Neutrophil (primary cell): ENCODE measurements around the gene CBX4.

Source experiments
- H3K27ac ChIP-seq: fragments of 200-600 bp; sonication (generic); 2 replicates; pipeline ENCODE4 v1.5.1; 2016; ENCODE audit warnings: mild to moderate bottlenecking, moderate library complexity
- H3K27me3 ChIP-seq: fragments of 200-600 bp; sonication (generic); 2 replicates; pipeline ENCODE4 v1.6.0; 2016; ENCODE audit warnings: mild to moderate bottlenecking
- H3K36me3 ChIP-seq: fragments of 200-600 bp; sonication (generic); 2 replicates; pipeline ENCODE4 v1.5.1; 2017
- H3K4me1 ChIP-seq, 2 experiments: fragments of 200-600 bp in 1 of 2; sonication (generic) in 1 of 2; 1 replicate in 1 of 2; 2 replicates in 1 of 2; pipeline versions ENCODE4 v1.5.1 to v1.6.1; 2013 to 2016; ENCODE audit warnings: low read depth in 1 of 2, low read length in 1 of 2, mild to moderate bottlenecking in 1 of 2, moderate library complexity in 1 of 2; ENCODE audit not compliant: control insufficient read depth in 1 of 2, insufficient read depth in 1 of 2
- H3K4me3 ChIP-seq, 2 experiments: fragments of 200-600 bp in 1 of 2; sonication (generic) in 1 of 2; 1 replicate in 1 of 2; 2 replicates in 1 of 2; pipeline ENCODE4 v1.5.1; 2013 to 2016; ENCODE audit warnings: low read depth in 1 of 2, low read length in 1 of 2, mild to moderate bottlenecking in 1 of 2, moderate library complexity in 1 of 2
- H3K9me3 ChIP-seq: fragments of 200-600 bp; sonication (generic); 2 replicates; pipeline ENCODE4 v1.5.1; 2016
- TF ChIP-seq, protein P1 (sequence below): fragments of 200-600 bp; sonication (generic); IDR thresholded peaks from 2 replicates; pipeline ENCODE4 v1.5.1; 2016; ENCODE audit warnings: antibody characterized with exemption

The CBX4 gene

DNA sequence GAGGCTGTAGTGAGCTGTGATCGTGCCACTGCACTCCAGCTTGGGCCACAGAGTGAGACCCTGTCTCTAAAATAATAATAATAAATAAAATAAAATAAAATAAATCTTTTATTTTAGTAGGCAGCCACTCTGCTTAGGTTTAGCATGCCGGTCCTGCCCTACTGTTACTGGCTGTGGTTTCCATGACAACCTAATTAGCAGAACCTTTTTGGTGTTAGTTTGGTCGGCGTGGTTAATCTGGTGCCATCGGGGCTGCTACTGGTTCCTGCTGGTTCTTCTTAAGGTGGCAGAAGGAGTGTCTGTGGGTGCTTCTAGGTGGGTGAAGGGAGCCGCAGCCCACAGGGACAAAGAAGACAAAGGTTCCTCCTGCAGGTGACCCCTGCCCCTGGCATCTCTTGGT is 37.8 kb upstream of the CBX4 start:
- no peak overlapping the region for H3K27ac ChIP-seq

DNA sequence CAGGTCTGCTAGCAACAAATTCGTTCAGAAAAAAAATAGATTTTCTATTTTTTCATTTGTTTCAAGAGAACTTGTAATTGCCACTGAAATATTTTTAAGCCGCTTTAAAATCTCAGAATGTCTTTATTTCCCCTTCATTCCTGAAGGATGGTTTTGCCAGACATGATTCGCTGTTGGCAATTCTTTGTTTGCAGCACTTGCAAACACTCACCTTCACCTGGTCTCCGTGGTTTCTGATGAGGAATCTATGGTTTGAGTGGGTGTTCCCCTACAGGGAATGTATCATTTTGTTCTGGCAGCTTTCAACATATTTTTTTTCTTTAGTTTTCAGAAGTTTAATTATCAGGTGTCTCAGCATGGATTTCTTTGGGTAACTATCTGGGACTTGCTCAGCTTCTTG is 36.3 kb upstream of the CBX4 start:
- Histone ChIP-seq H3K27ac (no peak overlapping the region), H3K9me3 (no peaks in the 10 kb centered on the region)
- TF ChIP-seq, protein P1, sequence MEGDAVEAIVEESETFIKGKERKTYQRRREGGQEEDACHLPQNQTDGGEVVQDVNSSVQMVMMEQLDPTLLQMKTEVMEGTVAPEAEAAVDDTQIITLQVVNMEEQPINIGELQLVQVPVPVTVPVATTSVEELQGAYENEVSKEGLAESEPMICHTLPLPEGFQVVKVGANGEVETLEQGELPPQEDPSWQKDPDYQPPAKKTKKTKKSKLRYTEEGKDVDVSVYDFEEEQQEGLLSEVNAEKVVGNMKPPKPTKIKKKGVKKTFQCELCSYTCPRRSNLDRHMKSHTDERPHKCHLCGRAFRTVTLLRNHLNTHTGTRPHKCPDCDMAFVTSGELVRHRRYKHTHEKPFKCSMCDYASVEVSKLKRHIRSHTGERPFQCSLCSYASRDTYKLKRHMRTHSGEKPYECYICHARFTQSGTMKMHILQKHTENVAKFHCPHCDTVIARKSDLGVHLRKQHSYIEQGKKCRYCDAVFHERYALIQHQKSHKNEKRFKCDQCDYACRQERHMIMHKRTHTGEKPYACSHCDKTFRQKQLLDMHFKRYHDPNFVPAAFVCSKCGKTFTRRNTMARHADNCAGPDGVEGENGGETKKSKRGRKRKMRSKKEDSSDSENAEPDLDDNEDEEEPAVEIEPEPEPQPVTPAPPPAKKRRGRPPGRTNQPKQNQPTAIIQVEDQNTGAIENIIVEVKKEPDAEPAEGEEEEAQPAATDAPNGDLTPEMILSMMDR: no peak

More for the DNA sequence above, 37.8 kb upstream of the CBX4 start:
- TF ChIP-seq, protein P1: no peak
- Histone ChIP-seq H3K4me1 (no peaks in the 10 kb centered on the region), H3K27me3 (peaks cover 55% of the 10 kb centered on the region), H3K9me3 (no peaks in the 10 kb centered on the region), H3K36me3 (no peaks in the 10 kb centered on the region), H3K4me3 (no peak overlapping the region)

DNA sequence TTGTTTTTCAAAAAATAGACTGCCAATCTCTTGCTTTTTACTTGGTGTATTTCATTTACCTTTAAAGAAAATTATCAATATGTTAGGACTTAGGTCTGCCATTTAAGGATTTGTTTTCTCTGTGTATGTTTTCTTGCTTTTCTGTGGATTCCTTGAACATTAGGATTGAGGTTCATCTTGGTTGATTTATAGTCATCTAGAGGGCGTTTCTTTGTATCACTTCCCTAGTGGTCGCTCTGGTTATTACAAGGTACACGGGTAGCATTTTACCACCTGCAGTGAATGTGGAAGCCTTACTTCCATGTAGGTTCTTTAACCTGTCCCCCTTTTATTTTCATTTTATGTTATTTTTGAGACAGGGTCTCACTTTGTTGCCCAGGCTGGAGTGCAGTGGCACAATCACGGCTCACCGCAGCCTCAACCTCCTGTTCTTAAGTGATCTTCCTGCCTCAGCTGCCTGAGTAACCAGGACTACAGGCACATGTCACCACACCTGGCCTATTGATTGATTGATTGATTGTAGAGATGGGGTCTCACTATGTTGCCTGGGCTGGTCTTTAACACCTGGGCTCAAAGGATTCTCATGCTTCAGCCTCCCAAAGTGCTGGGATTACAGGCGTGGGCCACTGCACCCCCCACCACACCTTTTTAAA is 35.2 kb upstream of the CBX4 start:
- Histone ChIP-seq H3K4me1 (no peaks in the 10 kb centered on the region), H3K9me3 (no peaks in the 10 kb centered on the region), H3K27me3 (peaks cover 44% of the 10 kb centered on the region), H3K36me3 (no peaks in the 10 kb centered on the region), H3K4me3 (no peak overlapping the region), H3K27ac (no peak overlapping the region)
- TF ChIP-seq, protein P1: no peak

More for the DNA sequence above, 36.3 kb upstream of the CBX4 start:
- no peaks in the 10 kb centered on the region for H3K4me1 ChIP-seq
- H3K36me3 ChIP-seq: no peaks in the 10 kb centered on the region
- H3K4me3 ChIP-seq: no peak overlapping the region
- peaks cover 50% of the 10 kb centered on the region for H3K27me3 ChIP-seq

DNA sequence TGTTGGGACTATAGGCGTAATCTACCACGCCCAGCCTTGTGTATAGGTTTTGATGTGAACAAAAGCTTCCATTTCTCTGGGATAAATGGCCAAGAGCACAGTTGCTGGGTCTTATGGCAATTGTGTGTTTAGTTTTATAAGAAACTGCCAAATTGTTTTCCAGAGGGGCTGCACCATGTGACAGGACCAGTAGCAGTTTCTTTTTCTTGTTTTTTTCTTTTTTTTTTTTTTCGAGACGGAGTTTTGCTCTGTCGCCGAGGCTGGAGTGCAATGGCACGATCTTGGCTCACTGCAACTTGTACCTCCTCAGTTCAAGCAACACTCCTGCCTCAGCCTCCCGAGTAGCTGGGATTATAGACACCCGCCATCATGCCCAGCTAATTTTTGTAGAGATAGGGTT is 34.3 kb upstream of the CBX4 start:
- Histone ChIP-seq H3K4me3 (no peak overlapping the region), H3K4me1 (no peaks in the 10 kb centered on the region), H3K36me3 (no peaks in the 10 kb centered on the region), H3K27ac (no peak overlapping the region), H3K27me3 (peaks cover 46% of the 10 kb centered on the region), H3K9me3 (no peaks in the 10 kb centered on the region)
- TF ChIP-seq, protein P1: no peak

DNA sequence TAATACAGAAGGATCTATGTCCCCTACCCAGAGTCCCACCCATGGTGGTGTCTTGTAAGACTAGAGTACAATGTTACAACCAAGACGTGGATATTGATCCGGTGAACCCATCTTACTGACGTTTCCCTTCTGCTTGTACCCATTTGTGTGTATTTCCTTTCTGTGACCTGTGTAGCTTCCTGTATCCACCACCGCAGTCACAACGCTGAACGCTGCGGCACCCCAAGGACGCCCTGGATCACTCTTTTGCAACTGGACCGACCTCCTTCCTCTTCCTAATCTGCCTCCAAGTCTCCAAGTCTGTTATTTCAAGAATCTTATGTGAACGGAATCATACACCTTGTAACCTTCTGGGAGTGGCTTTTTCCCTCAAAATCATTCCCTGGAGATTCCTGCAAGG is 33.5 kb upstream of the CBX4 start:
- H3K4me1 ChIP-seq: no peaks in the 10 kb centered on the region
- no peaks in the 10 kb centered on the region for H3K36me3 ChIP-seq
- no peak overlapping the region for H3K4me3 ChIP-seq
- H3K9me3 ChIP-seq: no peaks in the 10 kb centered on the region
- no peak overlapping the region for H3K27ac ChIP-seq
- TF ChIP-seq, protein P1: no peak
- peaks cover 52% of the 10 kb centered on the region for H3K27me3 ChIP-seq
